ENCODE data around the gene LAIR1.

Gene LAIR1

DNA sequence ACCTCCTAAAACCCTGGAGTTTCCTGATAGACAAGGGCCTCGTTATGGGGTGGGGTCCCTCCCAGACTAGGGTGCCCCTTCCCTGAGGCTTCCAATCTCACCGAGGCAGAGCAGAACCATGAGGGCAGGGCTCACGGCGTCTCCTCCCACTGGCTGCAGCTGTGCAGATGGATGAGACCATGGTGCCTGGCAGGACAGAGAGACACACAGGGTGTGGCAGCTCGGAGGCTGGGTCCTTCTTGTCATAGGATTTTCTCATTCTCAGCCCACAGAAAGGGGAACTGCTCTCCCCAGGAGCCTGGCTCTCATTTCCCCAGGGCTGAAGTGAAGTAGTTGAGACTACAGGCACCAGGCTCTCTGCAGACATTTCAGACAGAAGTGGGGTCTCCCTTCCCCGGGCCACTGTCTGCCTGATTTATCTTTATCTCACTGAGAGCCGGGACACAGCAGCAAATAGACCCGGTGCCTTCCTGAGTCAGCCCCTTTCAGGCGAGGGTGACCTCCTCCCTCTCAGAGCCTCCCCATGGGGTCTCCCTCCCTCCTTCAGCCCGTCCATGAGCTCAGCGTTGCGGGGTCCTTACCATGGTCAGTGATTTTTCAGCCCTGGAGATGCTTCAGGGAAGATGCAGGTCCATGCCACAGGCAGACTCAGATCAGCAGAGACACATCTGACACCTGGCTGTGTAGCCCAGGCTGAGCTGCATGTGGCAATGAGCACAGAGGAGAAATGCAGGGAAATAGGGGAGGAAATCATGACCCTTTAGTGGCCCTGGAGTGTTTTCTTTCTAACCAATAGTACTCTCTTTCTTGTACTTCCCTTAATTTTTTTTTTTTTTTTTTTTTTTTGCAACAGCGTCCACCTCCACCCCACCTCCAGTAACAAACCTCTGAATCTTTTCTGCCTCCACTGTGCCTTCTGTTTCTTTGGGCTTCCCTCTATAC lies 52.0 kb downstream of the LAIR1 start, which contains the start of gene LILRA5:
Gene LILRA5, minus strand, starts transcription at position 731 of the 942 bp plus-strand sequence. Its CDS starts 147 bp downstream, at position 584.
- DNase-seq, result peak; percentile 33

DNA sequence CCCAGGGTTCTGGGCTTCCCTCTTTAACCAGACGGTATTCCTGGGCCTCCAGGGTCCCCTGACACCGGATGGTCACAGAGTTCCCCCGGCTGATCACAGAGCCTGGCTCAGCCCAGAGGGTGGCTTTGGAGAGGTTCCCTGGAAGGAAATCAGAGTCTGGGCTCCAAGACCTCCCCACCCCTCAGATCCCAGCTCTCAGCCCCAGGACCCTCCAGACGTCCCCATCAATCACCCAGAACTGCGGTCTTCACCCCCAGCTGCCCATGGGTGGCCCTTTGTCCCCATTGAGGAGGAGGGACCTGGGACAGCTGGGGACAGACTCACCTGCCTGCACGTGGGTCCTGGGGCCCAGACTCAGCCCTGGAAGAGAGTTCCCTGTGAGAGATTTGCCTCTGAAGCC lies 52.7 kb downstream of the LAIR1 start:
- DNase-seq, result no peak

DNA sequence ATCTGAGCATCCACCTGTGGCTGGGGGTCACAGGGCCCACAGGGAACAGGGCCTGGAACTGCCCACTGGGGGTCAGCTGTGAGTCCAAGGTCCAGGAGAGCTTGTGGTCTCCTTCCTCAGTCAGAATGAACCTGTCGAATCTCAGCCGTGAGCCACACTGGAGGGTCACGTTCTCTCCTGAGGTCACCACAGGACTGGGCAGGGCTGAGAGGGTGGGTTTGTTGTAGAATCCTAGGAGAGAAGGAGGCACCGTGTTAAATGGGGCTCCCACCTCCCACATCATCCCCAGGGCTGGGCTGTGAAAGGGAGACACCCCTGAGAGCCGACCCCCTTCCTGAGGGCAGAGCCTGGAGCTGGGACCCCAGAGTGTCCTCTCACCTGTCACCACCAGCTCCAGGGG lies 53.2 kb downstream of the LAIR1 start:
- DNase-seq, result no peak

DNA sequence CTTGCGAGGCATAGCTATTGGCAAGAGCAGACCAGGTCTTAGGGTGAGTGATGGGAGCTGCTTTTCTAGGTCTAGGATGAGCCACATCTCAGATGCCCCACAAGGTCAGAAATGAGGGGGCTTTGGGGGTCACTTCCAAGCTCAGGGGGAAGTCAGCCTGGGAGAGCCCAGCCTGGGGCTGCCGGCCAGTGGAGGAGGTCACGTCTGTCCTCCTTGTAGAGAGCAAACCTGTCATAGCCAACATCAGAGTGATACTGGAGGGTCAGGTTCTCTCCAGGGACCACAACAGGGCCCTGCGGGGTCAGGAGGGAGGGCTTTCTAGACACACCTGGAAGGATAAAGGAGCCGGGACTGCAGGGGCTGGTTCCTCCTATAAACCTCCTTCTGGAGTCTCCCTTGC lies 54.2 kb downstream of the LAIR1 start:
- DNase-seq, result no peak

DNA sequence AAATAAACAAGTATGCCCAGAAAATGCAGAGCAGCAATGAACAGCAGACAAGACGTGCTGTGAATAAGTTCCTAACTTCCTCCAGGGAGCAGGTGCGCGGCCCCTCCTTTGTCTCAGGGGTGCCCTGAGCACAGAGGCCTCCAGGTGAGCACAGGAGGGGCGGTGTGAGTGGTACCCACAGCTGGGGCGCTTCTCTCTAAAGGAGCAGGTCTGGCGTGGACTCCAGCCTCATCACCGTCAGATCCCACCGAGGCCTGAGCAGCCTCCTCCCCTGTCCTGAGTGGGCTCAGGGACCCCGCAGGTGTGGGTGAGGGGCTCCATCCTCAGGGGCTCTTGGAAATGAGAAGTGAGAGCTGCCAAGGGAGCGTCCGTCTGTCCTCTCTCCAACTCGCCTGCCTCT lies 54.9 kb downstream of the LAIR1 start:
- no peak for DNase-seq

DNA sequence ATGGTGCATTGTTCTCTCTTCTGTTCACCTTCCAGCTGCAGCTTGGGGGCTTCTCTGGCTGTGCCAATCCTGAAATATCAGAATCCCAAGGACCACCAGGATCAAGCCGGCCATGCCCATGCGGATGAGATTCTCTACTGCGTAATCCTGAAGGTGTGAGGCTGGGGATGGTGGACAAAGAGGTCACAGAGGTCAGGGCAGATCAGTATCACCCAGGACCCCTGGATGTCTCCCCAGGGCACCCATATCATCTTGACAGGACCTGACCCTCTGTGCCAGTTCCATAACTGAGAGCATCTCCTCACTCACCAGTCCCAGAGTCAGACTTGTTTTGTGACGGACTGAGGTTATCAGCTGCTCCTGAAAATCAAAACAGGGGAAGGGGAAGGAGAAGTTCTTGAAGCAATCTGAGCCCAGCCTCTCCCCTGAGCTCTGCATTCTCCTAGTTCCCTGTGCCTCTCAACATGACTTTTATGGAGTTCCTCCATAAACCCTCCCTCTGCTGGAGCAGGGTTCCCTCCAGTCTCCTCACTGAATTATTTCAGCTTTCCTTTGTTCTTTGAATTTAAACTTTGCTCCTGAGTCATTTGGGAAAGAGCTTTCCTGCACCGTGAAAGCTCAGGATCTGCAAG lies 57.2 kb downstream of the LAIR1 start:
- DNase-seq, result no peak

DNA sequence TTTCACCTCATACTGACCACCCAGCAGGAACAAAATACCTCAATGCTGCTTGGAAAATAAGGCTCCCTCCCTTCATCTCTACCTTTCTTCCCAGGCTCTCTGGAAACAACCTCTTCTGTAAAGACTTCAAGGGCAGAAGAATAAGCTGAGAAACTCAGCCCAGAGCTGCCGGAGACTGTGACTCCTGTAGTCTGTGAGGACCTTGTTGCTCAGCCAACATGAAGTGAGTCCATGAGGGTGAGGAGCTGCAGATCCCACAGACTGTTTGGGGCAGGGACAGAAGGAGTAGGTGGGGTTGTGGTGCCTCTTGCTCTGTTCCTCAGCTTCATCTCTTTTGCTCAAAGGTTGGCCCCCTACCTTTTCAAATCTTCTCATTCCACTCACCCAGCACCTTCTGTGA lies 59.6 kb downstream of the LAIR1 start:
- no peak for DNase-seq

DNA sequence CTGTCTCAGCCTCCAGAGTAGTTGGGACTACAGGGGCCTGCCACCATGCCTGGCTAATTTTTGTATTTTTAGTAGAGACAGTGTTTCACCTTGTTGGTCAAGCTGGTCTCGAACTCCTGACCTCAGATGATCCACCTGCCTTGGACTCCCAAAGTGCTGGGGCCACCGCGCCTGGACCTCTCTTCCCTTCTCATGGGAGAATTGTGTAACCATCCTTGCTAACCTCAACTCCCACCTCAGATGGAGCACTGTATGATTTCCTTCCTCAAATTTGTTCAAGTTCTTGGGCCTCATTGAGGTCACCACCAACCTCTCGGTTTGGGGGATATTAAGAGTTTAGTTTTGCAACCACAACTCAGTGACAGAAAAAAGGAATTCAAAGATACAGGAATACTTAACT lies 62.5 kb downstream of the LAIR1 start:
- peak; percentile 29 for DNase-seq
